NCI-H2171 treated with DMSO at 0.1 percent for 48 hours (cell line): ENCODE measurements around the gene CCDC80.
"Not testable (repeated sequence)": the region's sequence is repeated elsewhere in the genome, so short reads cannot be mapped to it uniquely, and the experiment has no call there.

ENCODE experiments used
- DNase-seq: peaks from one replicate; lab custom pipeline; 2025; lab: John Stamatoyannopoulos, UW

The CCDC80 gene

DNA sequence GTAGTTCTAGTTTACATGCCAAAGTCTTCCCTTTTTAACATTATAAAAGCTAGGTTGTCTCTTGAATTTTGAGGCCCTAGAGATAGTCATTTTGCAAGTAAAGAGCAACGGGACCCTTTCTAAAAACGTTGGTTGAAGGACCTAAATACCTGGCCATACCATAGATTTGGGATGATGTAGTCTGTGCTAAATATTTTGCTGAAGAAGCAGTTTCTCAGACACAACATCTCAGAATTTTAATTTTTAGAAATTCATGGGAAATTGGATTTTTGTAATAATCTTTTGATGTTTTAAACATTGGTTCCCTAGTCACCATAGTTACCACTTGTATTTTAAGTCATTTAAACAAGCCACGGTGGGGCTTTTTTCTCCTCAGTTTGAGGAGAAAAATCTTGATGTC lies 57.8 kb downstream of the CCDC80 start:
- DNase-seq = no peak

GRCh38 chr3:112582244-112582874 lies 58.6 kb downstream of the CCDC80 start:
- peak; percentile 66 for DNase-seq

GRCh38 chr3:112579697-112580096 lies 61.2 kb downstream of the CCDC80 start:
- DNase-seq = no peak

GRCh38 chr3:112579232-112579631 lies 61.7 kb downstream of the CCDC80 start:
- DNase-seq = no peak

DNA sequence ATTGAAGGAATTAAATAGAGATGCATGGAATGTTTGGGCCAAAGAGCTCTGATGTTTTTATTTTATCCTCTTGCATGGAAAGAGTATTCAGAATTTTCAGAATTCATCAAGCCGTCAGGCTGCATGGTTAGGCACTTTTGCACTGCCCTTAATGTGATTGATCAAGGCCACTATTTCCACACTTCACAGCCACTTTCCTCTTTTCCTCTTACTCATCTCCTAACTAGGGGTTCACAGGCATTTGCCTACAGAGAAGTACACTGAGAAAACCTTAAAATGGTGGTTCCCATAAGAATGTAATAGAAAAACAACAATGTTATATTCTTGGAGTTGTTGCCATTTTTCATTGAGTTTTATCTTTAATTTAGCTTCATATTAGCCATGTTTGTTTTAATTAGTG lies 68.2 kb downstream of the CCDC80 start:
- no peak for DNase-seq

GRCh38 chr3:112569265-112569664 lies 71.7 kb downstream of the CCDC80 start:
- no peak for DNase-seq

GRCh38 chr3:112568642-112569041 lies 72.3 kb downstream of the CCDC80 start:
- DNase-seq = no peak

- DNase-seq = no peak
Measured at GRCh38 chr3:112564940-112565305, 76.0 kb downstream of the CCDC80 start.

GRCh38 chr3:112564247-112564939 lies 76.5 kb downstream of the CCDC80 start:
- DNase-seq = not testable (repeated sequence)

- peak; percentile 99 for DNase-seq
Measured at GRCh38 chr3:112561734-112562529, 79.0 kb downstream of the CCDC80 start, which contains the start of the genes ATG3 and SLC35A5. Gene ATG3, minus strand, starts transcription at chr3:112561962. Its CDS starts 434 bp downstream, at chr3:112561528. Gene SLC35A5, plus strand, starts transcription at chr3:112562045. Its CDS starts 1,359 bp downstream, at chr3:112563404.

DNA sequence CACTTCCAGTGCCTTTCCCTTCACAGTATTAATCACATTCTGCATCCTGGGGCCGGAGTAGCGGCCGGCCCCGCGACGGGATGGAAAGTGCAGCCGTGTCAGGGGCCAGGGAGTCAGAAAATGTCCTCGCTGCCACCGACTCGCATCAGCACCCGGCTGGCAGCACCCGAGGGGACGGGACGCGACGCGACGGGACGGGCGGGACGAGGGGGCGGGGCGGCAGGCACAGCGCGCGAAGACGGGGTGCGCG lies 79.5 kb downstream of the CCDC80 start:
- DNase-seq = peak; percentile 89

DNA sequence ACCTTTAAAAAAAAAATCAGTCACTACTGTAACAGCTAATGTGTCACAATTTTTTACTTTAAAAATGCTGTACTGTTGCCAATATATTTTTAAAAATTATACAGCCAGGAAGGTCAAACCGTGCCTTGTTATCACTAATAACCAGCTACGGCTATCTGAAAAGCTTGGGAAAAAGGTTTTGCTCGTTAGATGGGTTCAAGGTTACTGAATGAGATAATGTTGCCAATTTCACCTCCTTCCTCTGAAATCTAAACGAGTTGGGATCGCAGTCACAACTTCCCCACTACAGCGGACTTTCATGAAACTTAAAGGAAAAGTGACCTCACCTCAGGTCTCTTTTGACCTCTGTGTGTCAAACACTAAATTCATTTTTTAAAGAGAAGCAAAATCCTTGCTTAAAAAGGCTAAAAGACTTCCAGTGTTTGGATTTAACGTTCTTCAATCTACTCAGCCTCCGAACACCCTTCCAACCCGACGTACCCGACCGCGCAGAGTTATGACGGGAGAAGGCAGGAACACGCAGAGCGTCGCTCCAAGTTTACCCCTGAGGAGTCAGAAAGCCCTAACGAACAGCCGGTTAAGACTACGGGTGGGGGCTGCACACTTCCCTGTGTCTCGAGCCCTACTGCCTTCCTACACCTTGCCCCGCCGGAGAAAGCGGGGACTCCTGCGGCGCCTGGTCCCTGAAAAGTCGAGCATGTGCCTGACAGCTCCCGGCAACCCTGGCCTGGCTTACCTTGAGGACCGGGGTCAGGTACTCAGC lies 80.0 kb downstream of the CCDC80 start:
- DNase-seq = peak; percentile 85

- no peak for DNase-seq
Measured at GRCh38 chr3:112560307-112560706, 80.6 kb downstream of the CCDC80 start.

- no peak for DNase-seq
Measured at GRCh38 chr3:112557976-112558375, 83.0 kb downstream of the CCDC80 start.

DNA sequence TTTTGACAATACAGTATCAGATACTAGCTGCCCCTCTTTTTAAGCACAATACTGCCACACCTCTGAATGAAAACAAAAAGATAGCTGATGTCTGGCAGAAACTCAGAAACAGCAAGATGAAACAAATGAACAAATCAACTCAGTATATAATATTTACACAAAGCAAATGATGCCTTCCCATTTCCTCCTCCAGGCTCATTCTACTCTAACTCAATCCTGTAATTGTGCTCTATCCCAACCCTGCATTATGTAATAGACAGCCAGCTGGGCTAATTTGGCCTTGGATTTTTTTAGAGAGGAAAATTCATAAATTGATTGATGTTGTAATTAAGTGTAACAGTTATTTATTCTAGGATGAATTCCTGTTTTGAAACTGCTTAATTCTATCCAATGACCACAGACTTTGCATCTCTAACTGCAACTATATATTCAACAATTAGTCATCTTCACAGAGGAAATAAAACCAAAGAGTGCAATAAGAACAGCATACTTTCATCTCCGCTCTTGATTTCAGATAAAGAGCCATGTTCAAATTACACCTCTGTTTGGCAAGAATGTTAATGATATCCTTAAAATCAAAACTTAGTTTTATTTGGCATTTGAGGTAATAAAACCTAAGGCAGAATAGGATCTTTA lies 85.3 kb downstream of the CCDC80 start:
- DNase-seq = no peak

- DNase-seq = no peak
Measured at GRCh38 chr3:112550859-112551258, 90.1 kb downstream of the CCDC80 start.
